ENCODE results near the gene MTOR.

- TF ChIP-seq CTCF (IDR thresholded peaks at IDR 0.05; ENCODE audit: low read length) (no peak), EZH2phosphoT487 (IDR thresholded peaks at IDR 0.05; ENCODE audit: low read length) (no peak), EZH2 (optimal IDR thresholded peaks at IDR 0.05; ENCODE audit: low read depth, low read length) (no peak)
These were observed 14.2 kb downstream of the MTOR start for GRCh38 chr1:11248169-11248568.
